GM13977 (cell line): ENCODE results near the gene KRTAP12-3.
"Not testable (repeated sequence)": the region's sequence is repeated elsewhere in the genome, so short reads cannot be mapped to it uniquely, and the experiment has no call there.

Experiments
- DNase-seq: peaks from one replicate; pipeline ENCODE4 v3.0.0; 2012; ENCODE audit warnings: low spot score
- in situ Hi-C: fragments of 300-500 bp; cut with MboI; formaldehyde crosslinking; loops from one replicate; pipeline ENCODE4 v1.12.0; 2022; ENCODE audit warnings: low sequenced_read_pairs, low pct_unique_long_range_greater_than_20kb, mixed read lengths, inconsistent platforms; ENCODE audit not compliant: unreplicated experiment
- TF ChIP-seq, protein P1 (sequence below): IDR thresholded peaks from 2 replicates; pipeline ENCODE4 v1.5.1; 2012; ENCODE audit warnings: mild to moderate bottlenecking, control low read depth; ENCODE audit not compliant: insufficient read depth; ENCODE audit errors: extremely low read depth, missing control alignments

The KRTAP12-3 gene

DNA sequence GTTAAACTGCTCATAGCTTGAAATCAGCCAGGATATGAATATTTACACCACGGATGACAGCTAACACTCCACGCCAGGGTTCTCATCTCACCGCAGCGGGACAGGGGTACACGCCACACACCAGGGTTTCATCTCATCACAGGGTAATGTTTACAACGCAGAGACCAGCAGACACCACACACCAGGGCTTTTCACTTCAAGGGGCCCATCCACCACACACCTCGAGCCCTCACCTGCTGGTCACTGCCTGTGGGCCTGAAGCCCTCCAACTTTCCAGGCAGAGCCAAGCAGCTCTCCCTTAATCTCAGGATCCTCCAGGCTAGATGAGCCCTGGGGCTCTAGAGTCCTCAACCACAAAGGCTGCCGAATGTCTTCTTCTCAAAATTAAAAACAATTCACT is 37.9 kb downstream of the KRTAP12-3 start:
- in situ Hi-C loops: no loop called here
- TF ChIP-seq, protein P1, sequence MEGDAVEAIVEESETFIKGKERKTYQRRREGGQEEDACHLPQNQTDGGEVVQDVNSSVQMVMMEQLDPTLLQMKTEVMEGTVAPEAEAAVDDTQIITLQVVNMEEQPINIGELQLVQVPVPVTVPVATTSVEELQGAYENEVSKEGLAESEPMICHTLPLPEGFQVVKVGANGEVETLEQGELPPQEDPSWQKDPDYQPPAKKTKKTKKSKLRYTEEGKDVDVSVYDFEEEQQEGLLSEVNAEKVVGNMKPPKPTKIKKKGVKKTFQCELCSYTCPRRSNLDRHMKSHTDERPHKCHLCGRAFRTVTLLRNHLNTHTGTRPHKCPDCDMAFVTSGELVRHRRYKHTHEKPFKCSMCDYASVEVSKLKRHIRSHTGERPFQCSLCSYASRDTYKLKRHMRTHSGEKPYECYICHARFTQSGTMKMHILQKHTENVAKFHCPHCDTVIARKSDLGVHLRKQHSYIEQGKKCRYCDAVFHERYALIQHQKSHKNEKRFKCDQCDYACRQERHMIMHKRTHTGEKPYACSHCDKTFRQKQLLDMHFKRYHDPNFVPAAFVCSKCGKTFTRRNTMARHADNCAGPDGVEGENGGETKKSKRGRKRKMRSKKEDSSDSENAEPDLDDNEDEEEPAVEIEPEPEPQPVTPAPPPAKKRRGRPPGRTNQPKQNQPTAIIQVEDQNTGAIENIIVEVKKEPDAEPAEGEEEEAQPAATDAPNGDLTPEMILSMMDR: no peak
- peak; percentile 14 for DNase-seq

DNA sequence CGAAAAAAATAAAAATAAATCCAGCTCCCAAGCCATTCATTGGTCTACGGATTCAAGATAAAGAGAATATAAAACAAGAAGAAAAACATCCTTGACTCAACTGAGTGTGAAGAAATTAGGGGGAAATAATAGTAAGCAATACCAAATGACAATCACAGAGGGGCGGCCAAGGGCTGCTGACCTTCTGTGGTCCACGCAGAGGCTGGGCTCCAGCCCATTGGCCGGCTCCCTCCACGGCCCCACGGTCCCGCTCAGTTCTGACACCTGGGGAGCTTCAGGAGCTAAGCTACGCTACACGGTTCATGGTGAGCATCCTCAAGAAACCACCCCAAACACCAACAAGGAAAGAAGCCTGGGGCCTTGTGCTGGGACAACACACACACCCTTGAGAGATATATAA is 38.8 kb downstream of the KRTAP12-3 start:
- DNase-seq: peak; percentile 18
- in situ Hi-C loops: no loop called here
- TF ChIP-seq, protein P1: no peak

DNA sequence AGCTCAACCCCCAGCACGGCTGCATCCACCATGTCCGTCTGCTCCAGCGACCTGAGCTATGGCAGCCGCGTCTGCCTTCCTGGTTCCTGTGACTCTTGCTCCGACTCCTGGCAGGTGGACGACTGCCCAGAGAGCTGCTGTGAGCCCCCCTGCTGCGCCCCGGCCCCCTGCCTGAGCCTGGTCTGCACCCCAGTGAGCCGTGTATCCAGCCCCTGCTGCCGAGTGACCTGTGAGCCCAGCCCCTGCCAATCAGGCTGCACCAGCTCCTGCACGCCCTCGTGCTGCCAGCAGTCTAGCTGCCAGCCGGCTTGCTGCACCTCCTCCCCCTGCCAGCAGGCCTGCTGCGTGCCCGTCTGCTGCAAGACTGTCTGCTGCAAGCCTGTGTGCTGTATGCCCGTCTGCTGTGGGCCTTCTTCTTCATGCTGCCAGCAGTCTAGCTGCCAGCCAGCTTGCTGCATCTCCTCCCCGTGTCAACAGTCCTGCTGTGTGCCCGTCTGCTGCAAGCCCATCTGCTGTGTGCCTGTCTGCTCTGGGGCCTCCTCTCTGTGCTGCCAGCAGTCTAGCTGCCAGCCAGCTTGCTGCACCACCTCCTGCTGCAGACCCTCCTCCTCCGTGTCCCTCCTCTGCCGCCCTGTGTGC is 39.6 kb downstream of the KRTAP12-3 start, which contains the start of gene KRTAP10-12:
TSS of gene KRTAP10-12 (plus strand) at position 1 of the 639 bp plus-strand sequence. CDS start at position 31, 30 bp downstream.
- in situ Hi-C loops, DNase-seq: not testable (repeated sequence)

DNA sequence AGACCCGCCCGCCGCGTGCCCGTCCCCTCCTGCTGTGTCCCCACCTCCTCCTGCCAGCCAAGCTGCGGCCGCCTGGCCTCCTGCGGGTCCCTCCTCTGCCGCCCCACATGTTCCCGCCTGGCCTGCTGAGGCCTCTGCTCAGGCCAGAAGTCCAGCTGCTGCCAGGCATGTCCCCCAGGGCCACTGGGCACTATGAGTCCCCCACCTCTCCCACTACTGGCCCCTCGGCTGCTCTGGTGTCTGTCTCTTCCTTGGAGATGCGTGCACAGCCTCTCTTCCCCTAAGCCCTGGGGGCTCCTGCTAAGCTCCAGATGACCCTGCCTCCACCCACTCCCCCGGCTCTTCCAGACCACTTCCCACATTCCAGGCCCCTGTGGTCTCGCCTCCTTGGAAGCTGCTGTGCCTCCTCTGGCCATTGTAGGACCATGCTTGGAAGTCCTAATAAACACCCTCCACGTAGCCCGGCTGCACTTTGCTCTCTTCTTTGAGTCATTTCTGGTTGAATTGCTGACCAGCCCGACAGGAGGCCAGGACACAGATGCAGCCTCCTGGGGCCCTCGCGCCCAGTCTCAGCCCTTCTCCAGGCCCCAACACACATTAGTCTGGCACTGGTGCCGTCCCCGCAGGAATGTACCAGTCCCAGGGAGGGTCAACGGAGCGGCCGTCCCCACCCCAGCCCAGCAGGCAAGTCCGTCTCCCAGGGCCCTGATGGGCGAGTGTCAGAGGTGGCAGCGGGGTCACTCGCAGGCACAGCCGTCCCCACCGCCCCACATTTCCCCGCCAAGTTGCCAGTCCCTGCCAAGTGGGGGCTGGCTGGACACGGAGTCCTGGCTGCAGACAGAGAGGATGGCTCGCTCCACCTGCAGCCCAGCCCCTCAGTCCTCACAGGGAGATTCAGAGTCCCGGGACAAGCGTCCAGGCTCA is 40.3 kb downstream of the KRTAP12-3 start:
- TF ChIP-seq, protein P1: no peak
- in situ Hi-C loops: no loop called here
- peak; percentile 17 for DNase-seq

DNA sequence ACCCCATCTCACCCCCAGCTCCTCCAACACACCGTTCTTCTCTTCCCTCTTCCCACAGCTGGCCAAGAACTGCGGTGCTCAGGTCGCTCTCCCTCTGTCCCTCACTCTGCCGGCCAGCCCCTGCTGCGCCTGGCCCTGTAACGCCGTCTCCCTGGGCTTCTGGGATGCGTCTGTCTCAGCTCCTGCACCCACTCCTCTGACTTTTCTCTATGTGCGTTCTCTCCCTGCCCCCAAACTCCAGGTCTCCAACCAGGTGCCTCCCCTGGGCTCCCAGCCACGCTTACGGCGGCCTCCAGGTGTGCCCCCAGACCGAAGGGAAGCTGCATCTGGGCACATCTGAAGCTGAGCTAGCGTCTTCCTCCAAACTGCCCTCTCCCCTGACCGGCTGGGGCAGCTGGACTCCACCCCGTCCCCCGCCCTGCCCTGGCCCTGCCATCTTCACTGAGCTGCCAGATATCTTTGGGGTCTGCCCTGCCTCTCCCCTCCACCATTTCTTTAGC is 41.8 kb downstream of the KRTAP12-3 start:
- in situ Hi-C loops: no loop called here
- peak; percentile 12 for DNase-seq
- TF ChIP-seq, protein P1: no peak

DNA sequence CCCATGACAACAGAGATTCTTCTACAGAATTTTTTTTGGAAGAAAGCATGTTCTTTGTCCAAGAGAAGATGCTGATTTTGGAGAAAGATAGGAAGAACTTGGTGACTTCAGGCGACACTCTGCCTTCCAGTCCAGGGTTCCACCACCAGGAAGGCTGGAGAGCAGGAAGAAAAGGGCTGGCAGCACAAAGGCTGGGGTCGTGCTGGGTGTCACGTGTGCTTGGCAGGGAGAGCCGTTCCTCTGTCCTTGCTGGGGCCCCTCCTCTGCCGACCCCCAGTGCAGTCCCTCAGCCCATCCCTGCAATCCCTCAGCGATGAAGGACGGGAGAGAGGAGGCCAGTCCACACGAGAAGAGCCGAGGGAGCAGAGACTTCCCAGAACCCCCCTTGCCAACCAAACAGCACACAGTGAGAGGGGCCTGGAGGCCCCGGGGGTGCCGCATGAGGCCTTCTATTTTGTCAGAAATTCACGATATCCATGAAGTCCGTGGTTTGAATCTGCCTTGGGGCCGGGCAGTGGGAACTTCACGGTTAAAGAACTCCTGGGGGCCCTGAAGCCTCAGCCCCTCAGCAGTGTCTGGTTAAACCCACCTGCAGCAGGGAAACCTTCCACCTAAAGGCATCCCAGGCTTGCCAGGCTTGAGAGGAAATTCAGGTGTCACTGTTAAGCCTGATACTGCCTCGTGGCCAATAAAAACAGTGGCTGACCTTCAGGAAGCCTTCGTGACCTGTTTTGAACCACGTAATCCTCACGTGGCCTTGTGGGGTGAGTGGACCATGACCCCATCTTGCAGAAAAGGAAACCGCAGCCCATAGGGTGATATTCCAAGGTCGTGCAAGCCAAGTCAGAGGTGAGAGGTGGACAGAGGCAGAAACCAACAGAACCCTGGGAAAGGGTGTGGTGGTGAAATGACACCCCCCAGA is 42.6 kb downstream of the KRTAP12-3 start:
- in situ Hi-C loops: no loop called here
- peak; percentile 21 for DNase-seq
- TF ChIP-seq, protein P1: no peak
